Measurements from ENCODE around the gene ROBO4. TPM values are rescaled to one million over a fixed set of nuclear protein-coding genes. Genes with fewer than 3 reads are reported as not detected.

Gene ROBO4
- total and polyA plus RNA-seq, 7 donors = 5.4 to 17.5 (median 14.9) TPM

DNA sequence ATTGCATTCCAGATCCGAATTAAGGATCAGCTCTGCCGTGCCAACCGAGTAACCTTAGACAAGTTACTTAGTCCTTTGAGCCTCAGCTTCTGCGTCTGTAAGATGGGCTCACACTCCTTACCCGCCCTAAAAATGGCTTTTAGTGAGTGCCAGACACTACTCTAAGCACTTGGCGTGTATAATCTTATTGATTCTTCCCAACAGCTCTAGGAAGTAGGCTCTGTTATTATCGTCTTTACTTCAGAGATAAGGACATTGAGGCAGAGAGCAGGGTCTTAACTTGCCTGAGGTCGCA is 54.1 kb downstream of the ROBO4 start:
- WGBS, 3 donors = 19 to 26% (median 22%) methylated on average over 8 of the region's 8 CpGs
- intact Hi-C loops (cut with DNase I) = no loop called here
- no peak for ATAC-seq
- Histone ChIP-seq H3K4me1 (peaks cover 9% of the 10 kb centered on the region), H3K27ac (no peak overlapping the region), H3K4me3 (no peak overlapping the region), H3K36me3 (ENCODE audit: insufficient read depth in 1 of 2, low read depth in 1 of 2) (no peaks in the 10 kb centered on the region), H3K27me3 (ENCODE audit: insufficient read depth in 3 of 3, low read length in 2 of 3) (peaks cover 0 to 98% (median 46%) of the 10 kb centered on the region in 3 donors), H3K9me3 (no peaks in the 10 kb centered on the region)
- no peak for TF ChIP-seq CTCF (IDR thresholded peaks at IDR 0.05)
- no peak for DNase-seq

DNA sequence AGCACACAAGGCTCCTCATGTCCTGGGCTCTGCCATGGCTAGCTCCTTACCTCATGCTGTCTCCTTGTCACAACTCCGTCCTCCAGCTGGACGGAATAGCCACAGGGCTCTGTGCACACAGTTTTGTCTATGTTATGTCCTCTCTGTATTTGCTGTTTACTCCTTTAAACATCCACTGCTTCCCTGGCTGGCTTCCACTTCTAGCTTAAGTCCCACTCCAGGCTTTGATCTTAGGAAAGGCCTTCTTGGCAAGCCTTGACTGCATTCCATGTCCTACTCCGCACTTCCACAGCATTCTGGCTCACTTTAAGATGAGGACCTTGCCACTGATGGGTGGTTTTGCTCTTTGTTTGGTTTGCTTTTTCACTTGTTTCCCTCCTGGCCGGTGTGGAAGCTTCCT is 55.4 kb downstream of the ROBO4 start:
- 55 to 70% (median 56%) methylated on average over 4 of the region's 4 CpGs for WGBS, 3 donors
- H3K9me3 ChIP-seq = no peaks in the 10 kb centered on the region
- intact Hi-C loops (cut with DNase I) = no loop called here
- H3K4me1 ChIP-seq = peaks cover 9% of the 10 kb centered on the region
- DNase-seq (no peak), ATAC-seq (no peak)
- peaks cover 0 to 95% (median 45%) of the 10 kb centered on the region in 3 donors for H3K27me3 ChIP-seq (ENCODE audit: insufficient read depth in 3 of 3, low read length in 2 of 3)
- no peak overlapping the region for H3K27ac ChIP-seq
- H3K4me3 ChIP-seq = no peak overlapping the region
- no peak for TF ChIP-seq CTCF (IDR thresholded peaks at IDR 0.05)
- no peaks in the 10 kb centered on the region for H3K36me3 ChIP-seq (ENCODE audit: insufficient read depth in 1 of 2, low read depth in 1 of 2)

DNA sequence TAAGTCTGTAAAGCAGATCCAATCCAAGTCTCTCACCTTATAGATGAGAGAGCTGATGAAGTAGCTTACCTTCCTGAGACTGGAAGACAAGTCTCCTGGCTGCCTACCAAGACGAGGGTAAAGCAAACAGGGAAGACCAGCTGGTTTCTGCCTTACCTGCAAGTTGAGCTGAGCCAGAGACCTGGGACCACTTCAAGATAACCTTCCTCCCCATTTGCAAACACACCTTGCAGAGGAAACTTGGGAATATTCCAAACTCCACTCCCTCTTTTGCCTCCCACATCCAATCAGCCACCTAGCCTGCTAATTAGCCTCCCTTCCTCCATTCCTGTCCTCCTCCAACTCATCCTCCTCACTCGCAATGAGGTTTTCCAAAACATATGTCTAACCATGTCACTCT is 55.8 kb downstream of the ROBO4 start:
- no peak overlapping the region for H3K4me3 ChIP-seq
- peaks cover 9% of the 10 kb centered on the region for H3K4me1 ChIP-seq
- H3K27ac ChIP-seq = no peak overlapping the region
- DNase-seq (no peak), ATAC-seq (no peak)
- TF ChIP-seq CTCF (IDR thresholded peaks at IDR 0.05) = no peak
- intact Hi-C loops (cut with DNase I) = no loop called here
- H3K36me3 ChIP-seq (ENCODE audit: insufficient read depth in 1 of 2, low read depth in 1 of 2) = no peaks in the 10 kb centered on the region
- H3K9me3 ChIP-seq = no peaks in the 10 kb centered on the region
- WGBS, 3 donors = 81 to 92% (median 83%) methylated on average over 2 of the region's 2 CpGs
- peaks cover 0 to 90% (median 44%) of the 10 kb centered on the region in 3 donors for H3K27me3 ChIP-seq (ENCODE audit: insufficient read depth in 3 of 3, low read length in 2 of 3)

GRCh38 chr11:124841201-124841600 is 56.5 kb downstream of the ROBO4 start:
- H3K36me3 ChIP-seq (ENCODE audit: insufficient read depth in 1 of 2, low read depth in 1 of 2) = no peaks in the 10 kb centered on the region
- intact Hi-C loops (cut with DNase I) = no loop called here
- no peak for DNase-seq
- H3K9me3 ChIP-seq = no peaks in the 10 kb centered on the region
- no peak for TF ChIP-seq CTCF (IDR thresholded peaks at IDR 0.05)
- 64 to 67% (median 67%) methylated on average over 3 of the region's 3 CpGs for WGBS, 3 donors
- H3K4me3 ChIP-seq = no peak overlapping the region
- ATAC-seq = no peak
- H3K27me3 ChIP-seq (ENCODE audit: insufficient read depth in 3 of 3, low read length in 2 of 3) = peaks cover 0 to 84% (median 44%) of the 10 kb centered on the region in 3 donors
- peaks cover 9% of the 10 kb centered on the region for H3K4me1 ChIP-seq
- H3K27ac ChIP-seq = no peak overlapping the region

GRCh38 chr11:124840666-124841065 is 57.0 kb downstream of the ROBO4 start:
- Histone ChIP-seq H3K27ac (no peak overlapping the region), H3K36me3 (ENCODE audit: insufficient read depth in 1 of 2, low read depth in 1 of 2) (no peaks in the 10 kb centered on the region), H3K9me3 (no peaks in the 10 kb centered on the region), H3K4me3 (no peak overlapping the region), H3K27me3 (ENCODE audit: insufficient read depth in 3 of 3, low read length in 2 of 3) (peaks cover 0 to 78% (median 42%) of the 10 kb centered on the region in 3 donors), H3K4me1 (peaks cover 9% of the 10 kb centered on the region)
- ATAC-seq (no peak), DNase-seq (no peak)
- no peak for TF ChIP-seq CTCF (IDR thresholded peaks at IDR 0.05)
- intact Hi-C loops (cut with DNase I) = no loop called here
- 76 to 89% (median 83%) methylated on average over 1 of the region's 1 CpG for WGBS, 3 donors

Measured in psoas muscle (tissue), 8 donors.